ENCODE measurements around the gene MYO5A. TPM values are rescaled to one million over a fixed set of nuclear protein-coding genes. Genes with fewer than 3 reads are reported as not detected.

The MYO5A gene
- total RNA-seq, 1 experiment from 2014 or later, result 61.1 TPM

GRCh38 chr15:52527196-52527910 is 1.3 kb downstream of the MYO5A start:
- intact Hi-C loops (cut with micrococcal nuclease; ENCODE audit: unreplicated experiment), result loop anchor here (10.0 kb wide), 2 partner anchors 193 to 273 kb away; no protein-coding TSS in a partner anchor
- no TSS peak for BruUV-seq (replicated peaks)

More at GRCh38 chr15:52527196-52527910, 1.3 kb downstream of the MYO5A start:
- Histone ChIP-seq H3K4me3 (ENCODE audit: low read depth in 2 of 2, low read length in 2 of 2) (peak overlapping the region; percentile 77 to 79), H3K9me3 (ENCODE audit: control insufficient read depth, insufficient read depth, low read depth, low read length) (no peaks in the 10 kb centered on the region), H3K4me1 (ENCODE audit: control insufficient read depth, insufficient read depth, low read length) (peaks cover 11% of the 10 kb centered on the region), H3K36me3 (ENCODE audit: control insufficient read depth, insufficient read depth, low read length) (no peaks in the 10 kb centered on the region), H3K27ac (ENCODE audit: low read length) (peak overlapping the region; percentile 73), H3K27me3 (ENCODE audit: control insufficient read depth, insufficient read depth, low read length) (no peaks in the 10 kb centered on the region)
- ATAC-seq (no peak), DNase-seq (ENCODE audit: low read depth, low spot score) (no peak)
- in situ Hi-C loops (cut with HindIII; ENCODE audit: low pct_unique_long_range_greater_than_20kb, low sequenced_read_pairs), result no loop called here
- POLR2A ChIA-PET, result no interaction called here
- TF ChIP-seq SIN3A (IDR thresholded peaks at IDR 0.05; ENCODE audit: borderline replicate concordance, insufficient read depth, low read depth, low read length), result no peak
- TF ChIP-seq REST (IDR thresholded peaks at IDR 0.05; ENCODE audit: insufficient read depth in 1 of 2, low read depth in 2 of 2, low read length in 1 of 2), result no peak
- no peak for TF ChIP-seq POLR2AphosphoS5 (IDR thresholded peaks at IDR 0.05; ENCODE audit: low read depth, low read length)
- no peak for TF ChIP-seq TCF7L2 (IDR thresholded peaks at IDR 0.05; ENCODE audit: low read depth, low read length)
- no peak for TF ChIP-seq CTCF (IDR thresholded peaks at IDR 0.05)
- CTCF ChIA-PET, result no interaction called here
